ENCODE results near the gene TAP1.
A peak's percentile ranks its signal among the peaks of the same experiment; 100 is the strongest.
"Not testable (repeated sequence)": the region's sequence is repeated elsewhere in the genome, so short reads cannot be mapped to it uniquely, and the experiment has no call there.

The TAP1 gene

GRCh38 chr6:32853541-32854375 is at the start of gene TAP1, which contains the start of gene PSMB9:
Gene TAP1, minus strand, starts transcription at chr6:32853704. Its CDS starts 68 bp downstream, at chr6:32853636.
Gene PSMB9, plus strand, starts transcription at chr6:32854192. Its CDS starts 38 bp downstream, at chr6:32854230.
- DNase-seq: peak; percentile 95 to 96

DNA sequence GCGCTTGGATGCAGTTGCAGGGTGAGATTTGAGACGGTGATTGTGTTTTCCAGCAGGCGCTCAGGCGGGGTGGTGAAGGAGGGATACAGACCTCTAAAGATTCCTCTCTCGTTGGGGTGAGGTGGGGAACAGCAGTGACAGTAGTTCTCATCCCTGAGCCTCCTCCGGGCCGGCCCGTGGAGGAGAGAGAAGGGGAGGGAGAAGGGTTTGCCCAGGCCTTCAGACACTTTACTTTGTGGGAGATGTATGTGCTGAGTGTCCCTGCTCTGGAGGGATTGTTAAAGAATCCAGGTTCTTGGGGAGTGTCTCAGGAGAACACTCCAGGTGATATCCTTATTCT is 41.5 kb upstream of the TAP1 start:
- DNase-seq: no peak

- peak; percentile 87 to 90 for DNase-seq
These were observed 40.8 kb upstream of the TAP1 start for GRCh38 chr6:32894085-32895005.

- no peak for DNase-seq
These were observed 37.3 kb upstream of the TAP1 start for GRCh38 chr6:32890831-32891230.

DNA sequence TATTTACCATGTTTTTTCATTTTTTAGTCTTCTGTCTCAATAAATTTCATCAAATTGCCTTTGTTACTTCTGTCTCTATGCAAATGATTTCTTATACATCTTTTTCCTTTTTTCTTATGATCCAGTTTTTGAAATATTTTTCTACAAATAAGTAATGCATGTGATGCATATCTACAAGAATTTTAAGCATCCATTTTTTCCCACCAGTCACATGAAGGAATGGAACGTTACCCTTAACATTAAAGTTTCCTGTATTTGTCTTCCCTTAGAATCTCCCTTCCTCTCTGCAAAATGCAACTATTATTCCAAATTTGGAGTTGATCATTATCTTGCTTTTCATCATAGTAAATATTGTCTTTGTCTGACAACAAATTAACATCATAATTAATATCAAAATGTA is 36.0 kb upstream of the TAP1 start:
- no peak for DNase-seq

- no peak for DNase-seq
These were observed 35.1 kb upstream of the TAP1 start for GRCh38 chr6:32888576-32888975.

GRCh38 chr6:32887616-32888015 is 34.1 kb upstream of the TAP1 start:
- DNase-seq: peak in 1 of 2 donors; percentile 19

- no peak for DNase-seq
These were observed 33.3 kb upstream of the TAP1 start for GRCh38 chr6:32886681-32887383.

DNA sequence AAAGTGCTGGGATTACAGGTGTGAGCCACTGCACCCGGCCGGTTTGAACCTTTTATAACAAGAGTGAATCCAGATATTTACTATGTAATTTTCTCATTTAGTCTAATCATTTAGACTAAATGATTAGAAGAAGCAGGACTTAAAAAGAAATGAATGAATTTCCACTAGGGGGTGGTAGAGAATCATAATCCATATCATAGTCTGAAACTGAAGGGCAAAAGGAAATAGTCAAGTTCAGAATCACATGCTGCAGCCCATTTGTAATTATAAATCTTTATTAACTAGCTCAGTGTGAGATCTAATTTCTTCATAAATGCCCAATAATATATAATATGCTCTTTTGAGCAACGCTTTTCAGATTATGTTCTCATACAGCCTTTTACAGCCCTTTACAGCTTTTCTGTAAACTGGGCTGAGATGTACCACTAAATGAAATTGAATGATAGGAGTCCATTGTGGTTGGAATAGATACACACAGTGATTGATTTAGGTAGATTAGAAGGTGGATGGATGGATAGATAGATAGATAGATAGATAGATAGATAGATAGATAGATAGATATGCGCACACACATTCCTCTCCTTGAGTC is 32.3 kb upstream of the TAP1 start:
- peak in 1 of 2 donors; percentile 87 for DNase-seq

DNA sequence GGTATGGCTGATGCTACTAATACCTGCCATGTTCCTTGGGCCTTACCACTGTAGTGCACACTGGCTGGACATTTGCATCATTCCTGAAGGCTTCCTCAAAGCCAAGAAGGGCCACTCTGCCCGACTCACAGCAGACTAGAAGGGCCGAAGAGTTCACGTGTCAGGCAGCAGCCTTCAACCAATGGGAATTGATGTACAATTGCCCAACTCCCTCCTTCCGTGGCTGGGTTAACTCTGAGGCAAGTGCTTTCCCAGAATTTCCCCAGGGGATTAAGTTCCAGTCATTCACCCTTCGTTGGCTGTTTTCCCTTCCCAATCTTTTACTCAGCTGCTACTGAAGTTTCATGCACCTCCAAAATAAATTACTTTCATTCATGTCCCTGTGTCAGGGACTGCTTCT is 30.3 kb upstream of the TAP1 start:
- DNase-seq: peak in 1 of 2 donors; percentile 21

GRCh38 chr6:32882879-32883250 is 29.4 kb upstream of the TAP1 start:
- DNase-seq: no peak

DNA sequence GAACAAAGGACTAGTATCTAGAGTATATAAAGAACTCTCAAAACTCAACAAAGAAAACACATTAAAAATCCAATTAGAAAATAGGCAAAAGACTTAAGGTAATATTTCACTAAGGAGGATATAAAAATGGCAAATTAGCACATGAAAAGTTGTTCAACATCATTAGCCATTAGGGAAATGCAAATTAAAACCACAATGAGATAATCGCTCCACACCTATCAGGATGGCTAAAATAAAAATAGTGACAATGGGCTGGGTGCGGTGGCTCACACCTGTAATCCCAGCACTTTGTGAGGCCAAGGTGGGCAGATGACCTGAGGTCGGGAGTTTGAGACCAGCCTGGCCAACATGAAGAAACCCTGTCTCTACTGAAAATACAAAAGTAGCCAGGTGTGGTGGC is 27.5 kb upstream of the TAP1 start:
- DNase-seq: not testable (repeated sequence)

DNA sequence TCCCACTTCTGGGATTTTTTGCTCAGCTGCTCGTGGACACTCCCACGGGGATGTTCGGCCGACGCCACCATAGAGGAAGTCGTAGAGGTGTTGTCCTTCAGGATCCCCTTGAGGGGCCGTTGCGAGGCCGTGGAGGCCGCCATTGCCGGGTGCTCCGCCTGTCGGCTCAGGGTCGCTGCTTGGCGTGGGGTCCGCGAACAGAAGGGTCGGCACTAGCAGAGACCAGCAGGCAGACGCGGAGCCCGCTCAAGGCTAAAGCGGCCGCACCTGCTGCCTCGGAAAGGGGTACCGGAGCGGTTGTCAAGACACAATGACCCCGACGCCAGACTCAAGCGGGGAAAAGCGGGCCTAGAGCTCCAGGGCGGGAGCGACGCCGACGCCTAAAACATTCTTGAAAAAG is 26.2 kb upstream of the TAP1 start:
- no peak for DNase-seq

GRCh38 chr6:32876603-32877002 is 23.1 kb upstream of the TAP1 start:
- DNase-seq: no peak

DNA sequence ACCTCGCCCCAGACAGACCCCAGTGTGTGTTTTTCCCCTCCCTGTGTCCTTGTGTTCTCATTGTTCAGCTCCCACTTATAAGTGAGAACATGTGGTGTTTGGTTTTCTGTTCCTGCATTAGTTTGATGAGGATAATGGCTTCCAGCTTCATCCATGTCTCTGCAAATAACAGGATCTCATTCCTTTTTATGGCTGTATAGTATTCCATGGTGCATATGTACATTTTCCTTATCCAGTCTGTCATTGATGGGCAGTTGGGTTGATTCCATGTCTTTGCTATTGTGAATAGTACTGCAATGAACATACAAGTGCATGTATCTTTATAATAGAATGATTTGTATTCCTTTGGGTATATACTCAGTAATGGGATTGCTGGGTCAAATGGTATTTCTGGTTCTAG is 20.4 kb upstream of the TAP1 start:
- DNase-seq: not testable (repeated sequence)

DNA sequence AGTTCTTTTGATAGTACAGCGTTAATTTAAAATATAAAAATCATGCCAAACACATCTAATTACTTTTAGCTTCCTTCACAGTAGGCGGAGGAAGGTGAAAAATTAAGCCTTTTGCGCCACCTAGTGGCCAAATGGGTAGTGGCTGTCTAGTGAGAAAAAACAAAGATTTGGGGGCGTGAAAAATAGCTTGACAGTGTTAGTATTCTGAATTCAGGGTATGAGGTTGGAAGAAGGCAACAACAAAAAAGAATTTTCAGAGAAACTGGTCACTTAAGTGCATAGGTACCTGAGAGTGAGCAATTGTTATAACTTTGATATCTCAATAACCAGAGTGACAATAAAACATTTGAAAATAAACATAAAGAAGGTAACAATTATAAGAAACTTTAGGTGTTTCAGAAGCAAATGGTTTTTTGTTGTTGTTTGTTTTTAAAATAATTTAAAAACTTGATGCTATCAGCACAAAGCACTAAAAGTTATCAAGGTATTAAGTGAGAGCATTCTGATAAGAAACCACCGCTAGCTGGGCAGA is 14.8 kb upstream of the TAP1 start:
- DNase-seq: peak; percentile 56 to 65

- DNase-seq: no peak
These were observed 14.2 kb upstream of the TAP1 start for GRCh38 chr6:32867554-32868256.

DNA sequence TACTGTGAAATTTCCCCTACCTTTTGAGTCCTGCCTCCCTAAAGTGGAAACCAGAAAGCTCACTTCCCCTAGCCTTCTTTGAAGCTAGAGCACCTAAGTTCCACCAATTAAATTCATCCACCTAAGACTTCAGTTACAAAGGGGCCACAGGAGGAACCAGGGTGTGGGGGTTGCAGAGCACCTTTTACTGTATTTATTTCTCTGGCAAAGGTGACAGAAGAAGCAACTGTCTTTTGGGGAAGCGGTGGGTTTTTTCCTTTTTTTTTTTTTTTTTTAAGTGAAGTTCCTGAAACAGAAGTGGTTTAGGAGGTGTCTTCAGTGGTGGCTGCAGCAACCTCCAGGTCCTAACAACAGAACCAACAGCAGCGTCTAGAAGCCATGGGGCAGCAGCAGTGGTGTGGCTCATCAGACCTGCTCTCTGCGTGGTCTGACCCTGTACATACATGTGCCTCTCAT is 13.5 kb upstream of the TAP1 start:
- DNase-seq: no peak

DNA sequence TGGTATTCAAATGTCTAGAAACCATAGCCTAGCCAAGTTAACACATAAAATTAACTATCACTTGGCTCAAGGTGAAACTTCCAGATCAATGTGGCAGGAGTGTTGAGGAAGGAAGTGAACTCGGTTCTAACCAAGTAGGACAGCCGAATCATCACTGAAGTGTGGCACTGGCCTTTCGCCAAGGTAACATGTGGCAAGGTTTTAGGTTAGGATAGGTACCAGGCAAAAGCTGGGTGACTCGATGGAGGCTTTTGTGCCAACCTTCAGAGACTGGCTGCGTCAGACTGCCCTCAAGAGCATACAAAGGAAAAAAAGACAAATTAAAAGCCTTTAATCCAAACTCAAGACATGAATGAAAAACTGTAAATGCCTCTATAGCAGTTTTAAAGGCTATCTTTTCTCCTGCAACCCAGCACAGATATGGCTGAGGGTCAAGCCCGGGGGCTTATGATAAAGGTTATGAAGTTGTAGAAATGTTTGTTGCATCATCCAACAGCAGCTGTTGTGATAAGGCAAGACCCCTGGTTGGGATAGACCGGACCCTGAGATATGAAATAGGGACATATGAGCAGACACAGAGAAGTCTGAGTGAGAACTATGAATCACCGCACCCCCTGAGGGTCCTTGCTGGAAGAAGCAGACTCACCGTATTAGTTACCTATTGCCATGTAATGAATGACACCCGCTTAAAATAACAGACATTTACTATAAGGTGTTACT is 12.4 kb upstream of the TAP1 start:
- DNase-seq: no peak

DNA sequence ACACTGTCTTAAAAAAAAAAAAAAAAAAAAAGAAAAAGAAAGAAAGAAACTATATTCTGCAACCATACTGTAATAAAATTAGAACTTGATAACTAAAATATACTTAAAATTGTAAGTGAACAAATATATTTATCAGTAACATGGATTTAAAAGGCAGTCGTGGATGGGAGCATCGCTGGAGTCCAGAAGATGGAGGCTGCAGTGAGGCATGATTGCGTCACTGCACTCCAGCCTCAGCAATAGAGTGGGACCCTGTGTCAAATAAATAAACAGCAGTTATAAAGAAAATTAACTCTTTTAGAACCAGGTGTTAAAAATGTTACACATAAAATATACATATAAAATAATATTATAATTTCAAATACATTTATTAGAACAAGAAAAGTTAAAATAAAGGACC is 9.2 kb upstream of the TAP1 start:
- no peak for DNase-seq

GRCh38 chr6:32860674-32861073 is 7.2 kb upstream of the TAP1 start:
- DNase-seq: no peak
